IMR-90 (cell line): ENCODE results near the gene GPI. TPM values are rescaled to one million over a fixed set of nuclear protein-coding genes. Genes with fewer than 3 reads are reported as not detected.

Experiments used
- ATAC-seq: fragments of 200-7000 bp; cut with Tn5 transposase; 2 replicates; pipeline ENCODE4 v1.9.1; 2020; ENCODE audit warnings: low read depth, mild to moderate bottlenecking, moderate library complexity
- BruUV-seq: library from RNA; stranded (reverse); fragments of 400-500 nt; replicated peaks from 2 replicates; lab custom pipeline; 2021; lab: Mats Ljungman, UMichigan
- CTCF ChIA-PET: fragments of 300-600 bp; formaldehyde crosslinking; extraction: SDS; loops from one replicate; lab custom pipeline; 2021; ENCODE audit warnings: antibody characterized with exemption; lab: Yijun Ruan, JAX
- POLR2A ChIA-PET: fragments of 300-600 bp; sonication (Branson Sonifier 250); formaldehyde crosslinking; loops from one replicate; lab custom pipeline; 2022; ENCODE audit warnings: antibody characterized with exemption; ENCODE audit not compliant: unreplicated experiment; lab: Charles Lee
- DNase-seq: peaks from one replicate; pipeline ENCODE4 v3.0.0; 2013
- H2AFZ ChIP-seq: replicated peaks from 2 replicates; pipeline ENCODE3; 2013; ENCODE audit warnings: low read length, mild to moderate bottlenecking; ENCODE audit not compliant: poor library complexity
- H2AK5ac ChIP-seq: 2 replicates; pipeline ENCODE4 v1.6.1; 2013; ENCODE audit warnings: low read depth, low read length, inconsistent platforms
- H2AK9ac ChIP-seq: replicated peaks from 2 replicates; pipeline ENCODE3; 2013; ENCODE audit warnings: mild to moderate bottlenecking, low read depth, low read length, moderate library complexity; ENCODE audit not compliant: poor library complexity
- H2BK120ac ChIP-seq: 2 replicates; pipeline ENCODE4 v1.6.1; 2013; ENCODE audit warnings: low read depth, low read length, inconsistent platforms
- H2BK15ac ChIP-seq: 3 replicates; pipeline ENCODE4 v1.6.1; 2013; ENCODE audit warnings: low read depth, low read length, inconsistent platforms
- H2BK20ac ChIP-seq: 2 replicates; pipeline ENCODE4 v1.6.1; 2013; ENCODE audit warnings: low read depth, mild to moderate bottlenecking, inconsistent platforms, low read length, moderate library complexity
- H2BK5ac ChIP-seq: 2 replicates; pipeline ENCODE4 v1.6.1; 2013; ENCODE audit warnings: mild to moderate bottlenecking, low read depth, low read length, inconsistent platforms; ENCODE audit not compliant: poor library complexity, severe bottlenecking
- H3K14ac ChIP-seq: replicated peaks from 2 replicates; pipeline ENCODE4 v1.6.1; 2013; ENCODE audit warnings: low read depth, low read length, inconsistent platforms
- H3K18ac ChIP-seq: 2 replicates; pipeline ENCODE4 v1.6.1; 2013; ENCODE audit warnings: low read depth, low read length, control low read depth
- H3K23ac ChIP-seq: 2 replicates; pipeline ENCODE4 v1.6.1; 2013; ENCODE audit warnings: low read depth, low read length, inconsistent platforms
- H3K27ac ChIP-seq: 2 replicates; pipeline ENCODE4 v1.5.1; 2013; ENCODE audit warnings: mild to moderate bottlenecking, control low read depth, low read length; ENCODE audit not compliant: insufficient read depth
- H3K27me3 ChIP-seq: 2 replicates; pipeline ENCODE4 v1.6.1; 2013; ENCODE audit warnings: low read length; ENCODE audit not compliant: control insufficient read depth, insufficient read depth
- H3K36me3 ChIP-seq: 2 replicates; pipeline ENCODE4 v1.6.1; 2013; ENCODE audit warnings: low read length, mixed read lengths; ENCODE audit not compliant: control insufficient read depth, insufficient read depth
- H3K4ac ChIP-seq: 2 replicates; pipeline ENCODE4 v1.6.1; 2013; ENCODE audit warnings: low read depth, low read length, inconsistent platforms
- H3K4me1 ChIP-seq: 2 replicates; pipeline ENCODE4 v1.6.1; 2013; ENCODE audit warnings: low read length, mixed read lengths; ENCODE audit not compliant: control insufficient read depth, insufficient read depth
- H3K4me2 ChIP-seq: 2 replicates; pipeline ENCODE4 v1.6.1; 2013; ENCODE audit warnings: low read depth, mild to moderate bottlenecking, control low read depth, low read length, moderate library complexity
- H3K4me3 ChIP-seq: 2 replicates; pipeline ENCODE4 v1.5.1; 2013; ENCODE audit warnings: low read depth, mild to moderate bottlenecking, control low read depth, low read length, moderate library complexity; ENCODE audit not compliant: insufficient read depth
- H3K56ac ChIP-seq: 2 replicates; pipeline ENCODE4 v1.6.1; 2013; ENCODE audit warnings: low read length, inconsistent platforms; ENCODE audit not compliant: insufficient read depth; ENCODE audit errors: extremely low read depth
- H3K79me1 ChIP-seq, 2 experiments: 2 replicates each; pipeline ENCODE4 v1.6.1; 2013; ENCODE audit warnings: low read length in 2 of 2, inconsistent platforms in 1 of 2, low read depth in 1 of 2
- H3K9ac ChIP-seq: 2 replicates; pipeline ENCODE4 v1.6.1; 2013; ENCODE audit warnings: low read depth, low read length, control low read depth
- H3K9me1 ChIP-seq: 2 replicates; pipeline ENCODE4 v1.6.1; 2013; ENCODE audit warnings: low read length, inconsistent platforms; ENCODE audit not compliant: insufficient read depth
- H3K9me3 ChIP-seq: 2 replicates; pipeline ENCODE4 v1.6.1; 2013; ENCODE audit warnings: low read length; ENCODE audit not compliant: control insufficient read depth, insufficient read depth
- H4K20me1 ChIP-seq: 2 replicates; pipeline ENCODE4 v1.6.1; 2013; ENCODE audit warnings: low read length, inconsistent platforms; ENCODE audit not compliant: insufficient read depth
- H4K5ac ChIP-seq: 2 replicates; pipeline ENCODE4 v1.6.1; 2013; ENCODE audit warnings: mild to moderate bottlenecking, low read depth, low read length, control low read depth
- H4K8ac ChIP-seq, 2 experiments: 2 replicates each; pipeline ENCODE4 v1.6.1; 2013; ENCODE audit warnings: low read depth in 2 of 2, low read length in 2 of 2, control low read depth in 1 of 2, inconsistent platforms in 1 of 2
- H4K91ac ChIP-seq: 2 replicates; pipeline ENCODE4 v1.6.1; 2013; ENCODE audit warnings: low read depth, low read length, inconsistent platforms; ENCODE audit not compliant: insufficient read depth
- CTCF ChIP-seq: conservative IDR thresholded peaks from 2 replicates; pipeline ENCODE4 v1.5.1; 2012; ENCODE audit warnings: mild to moderate bottlenecking, low read depth, low read length, improper control_type of control experiment
- MAFK ChIP-seq: IDR thresholded peaks from 2 replicates; pipeline ENCODE4 v1.6.1; 2012; ENCODE audit warnings: low read depth, low read length, improper control_type of control experiment
- POLR2A ChIP-seq: IDR thresholded peaks from 2 replicates; pipeline ENCODE4 v1.6.1; 2012; ENCODE audit warnings: mild to moderate bottlenecking, low read depth, low read length
- RAD21 ChIP-seq: IDR thresholded peaks from 2 replicates; pipeline ENCODE4 v1.6.1; 2012; ENCODE audit warnings: low read length, improper control_type of control experiment
- WGBS, 2 experiments: methylation state at CpG; one replicate each; pipeline versions ENCODE4 v1.1.5 to v1.1.7; 2013; ENCODE audit warnings: missing lambda C conversion rate in 2 of 2; ENCODE audit not compliant: insufficient read length in 1 of 2; ENCODE audit errors: extremely low coverage in 2 of 2; 5-methylcytosine and 5-hydroxymethylcytosine counted together
- dilution Hi-C: fragments of 300-500 bp; cut with HindIII; formaldehyde crosslinking; loops from one replicate; pipeline ENCODE4 v1.14.3; 2018; ENCODE audit warnings: low sequenced_read_pairs; ENCODE audit not compliant: unreplicated experiment
- in situ Hi-C: fragments of 300-500 bp; cut with MboI; formaldehyde crosslinking; loops from 3 replicates; pipeline ENCODE4 v1.14.3; 2019; ENCODE audit warnings: low sequenced_read_pairs, inconsistent platforms, mixed read lengths
- intact Hi-C: fragments of 100-400 bp; cut with micrococcal nuclease; formaldehyde crosslinking; loops from 2 replicates; pipeline ENCODE4 v1.10.0; 2022
- polyA plus RNA-seq, 3 experiments: library from polyadenylated mRNA; depleted of rRNA; stranded (reverse); fragments of >200 nt; gene quantifications; 2 replicates each; pipeline ENCODE4 v1.2.3, GENCODE V29; 2012; ENCODE audit warnings: low replicate concordance in 1 of 3
- total RNA-seq: library from RNA; depleted of rRNA; stranded (reverse); fragments of >200 nt; gene quantifications from 2 replicates; pipeline ENCODE4 v1.2.3, GENCODE V29; 2012
- TF ChIP-seq, protein P1 (sequence below): fragments of 150-350 bp; IDR thresholded peaks from 2 replicates; pipeline ENCODE4 v1.6.1; 2016; ENCODE audit warnings: low read depth, mild to moderate bottlenecking, low read length, moderate library complexity, borderline replicate concordance

The GPI gene
- total and polyA plus RNA-seq, 2 of the 4 experiments (the other 2 are of a cell fraction), result 147 to 239 TPM

DNA sequence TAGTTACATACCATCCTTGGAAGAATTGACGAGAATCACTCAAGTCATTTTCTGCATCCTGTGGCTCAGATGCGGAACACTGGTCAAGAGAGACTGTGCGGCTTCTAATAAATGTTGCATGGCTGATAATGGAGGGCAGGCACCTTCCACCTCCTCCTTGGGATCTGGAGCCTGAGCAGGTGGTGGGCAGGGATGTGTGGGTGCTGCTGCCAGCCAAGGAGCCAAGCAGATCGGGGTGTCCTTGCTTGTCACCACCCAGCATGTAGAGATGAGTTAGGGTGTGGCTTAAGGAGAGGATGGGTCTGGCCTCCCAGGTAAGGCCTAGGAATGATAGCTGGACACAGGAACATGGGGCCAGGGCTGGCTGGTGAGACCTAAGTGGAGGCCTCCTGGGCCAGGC, 17.5 kb downstream of the GPI start:
- DNase-seq, result no peak
- Histone ChIP-seq H2AK5ac (no peak overlapping the region), H2BK5ac (no peak overlapping the region), H3K9me1 (peaks cover 29% of the 10 kb centered on the region), H2AK9ac (no peak overlapping the region), H3K79me1 (peaks cover 23 to 30% of the 10 kb centered on the region in 2 experiments), H3K9ac (no peak overlapping the region), H3K4me3 (no peak overlapping the region), H3K4me2 (no peak overlapping the region), H3K23ac (no peak overlapping the region), H4K8ac (no peak overlapping the region), H3K4me1 (no peaks in the 10 kb centered on the region), H4K5ac (no peak overlapping the region), H3K4ac (no peak overlapping the region), H2BK120ac (no peak overlapping the region), H3K14ac (no peak overlapping the region), H3K18ac (no peak overlapping the region), H2BK15ac (no peak overlapping the region), H3K9me3 (no peaks in the 10 kb centered on the region), H3K27me3 (no peaks in the 10 kb centered on the region), H2AFZ (no peak overlapping the region), H3K27ac (no peak overlapping the region), H4K20me1 (peaks cover 26% of the 10 kb centered on the region), H4K91ac (no peak overlapping the region), H2BK20ac (no peak overlapping the region), H3K36me3 (peaks cover 88% of the 10 kb centered on the region), H3K56ac (no peak overlapping the region)
- no peak for ATAC-seq
- intact Hi-C loops (no loop called here), in situ Hi-C loops (no loop called here), dilution Hi-C loops (no loop called here)
- POLR2A ChIA-PET, result no interaction called here
- TF ChIP-seq MAFK (no peak), POLR2A (no peak), RAD21 (no peak), CTCF (no peak)
- TF ChIP-seq, protein P1, sequence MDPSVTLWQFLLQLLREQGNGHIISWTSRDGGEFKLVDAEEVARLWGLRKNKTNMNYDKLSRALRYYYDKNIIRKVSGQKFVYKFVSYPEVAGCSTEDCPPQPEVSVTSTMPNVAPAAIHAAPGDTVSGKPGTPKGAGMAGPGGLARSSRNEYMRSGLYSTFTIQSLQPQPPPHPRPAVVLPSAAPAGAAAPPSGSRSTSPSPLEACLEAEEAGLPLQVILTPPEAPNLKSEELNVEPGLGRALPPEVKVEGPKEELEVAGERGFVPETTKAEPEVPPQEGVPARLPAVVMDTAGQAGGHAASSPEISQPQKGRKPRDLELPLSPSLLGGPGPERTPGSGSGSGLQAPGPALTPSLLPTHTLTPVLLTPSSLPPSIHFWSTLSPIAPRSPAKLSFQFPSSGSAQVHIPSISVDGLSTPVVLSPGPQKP, result no peak
- BruUV-seq, result no TSS peak
- CTCF ChIA-PET, result no interaction called here
- no CpG with 5 or more reads among the region's 4 CpGs for WGBS, 2 experiments
